GM18505 (cell line): ENCODE data around the gene HTR7.

Experiments
- ATAC-seq: cut with Tn5 transposase; IDR thresholded peaks from one replicate; pipeline ENCODE4 v1.9.1; 2021; ENCODE audit not compliant: unreplicated experiment
- POLR2A ChIP-seq: IDR thresholded peaks from 4 replicates; pipeline ENCODE4 v1.6.1; 2011; ENCODE audit warnings: borderline replicate concordance; ENCODE audit not compliant: insufficient read depth, insufficient read length; ENCODE audit errors: extremely low read depth

The HTR7 gene

GRCh38 chr10:90806677-90807076 lies 51.2 kb downstream of the HTR7 start:
- TF ChIP-seq POLR2A: no peak
- ATAC-seq: no peak

GRCh38 chr10:90805206-90805605 lies 52.6 kb downstream of the HTR7 start:
- ATAC-seq: no peak
- TF ChIP-seq POLR2A: no peak

GRCh38 chr10:90804354-90804753 lies 53.5 kb downstream of the HTR7 start:
- TF ChIP-seq POLR2A: no peak
- no peak for ATAC-seq

GRCh38 chr10:90801608-90802007 lies 56.2 kb downstream of the HTR7 start:
- no peak for ATAC-seq
- TF ChIP-seq POLR2A: no peak

- no peak for ATAC-seq
- no peak for TF ChIP-seq POLR2A
These were observed 57.5 kb downstream of the HTR7 start for GRCh38 chr10:90800232-90800796.

- no peak for ATAC-seq
- TF ChIP-seq POLR2A: no peak
These were observed 58.7 kb downstream of the HTR7 start for GRCh38 chr10:90799172-90799571.

- TF ChIP-seq POLR2A: no peak
- no peak for ATAC-seq
These were observed 59.4 kb downstream of the HTR7 start for GRCh38 chr10:90798482-90798881.

- TF ChIP-seq POLR2A: no peak
These were observed 67.4 kb downstream of the HTR7 start for GRCh38 chr10:90790422-90790821.

GRCh38 chr10:90788968-90789367 lies 68.9 kb downstream of the HTR7 start:
- ATAC-seq: no peak
- TF ChIP-seq POLR2A: no peak

More at GRCh38 chr10:90790422-90790821, 67.4 kb downstream of the HTR7 start:
- no peak for ATAC-seq

- TF ChIP-seq POLR2A: no peak
- no peak for ATAC-seq
These were observed 69.7 kb downstream of the HTR7 start for GRCh38 chr10:90788199-90788491.

GRCh38 chr10:90787393-90788198 lies 70.2 kb downstream of the HTR7 start:
- no peak for TF ChIP-seq POLR2A
- no peak for ATAC-seq

- TF ChIP-seq POLR2A: no peak
- ATAC-seq: no peak
These were observed 72.1 kb downstream of the HTR7 start for GRCh38 chr10:90785782-90786181.

- ATAC-seq: no peak
- TF ChIP-seq POLR2A: no peak
These were observed 73.1 kb downstream of the HTR7 start for GRCh38 chr10:90784771-90785170.

GRCh38 chr10:90780488-90780887 lies 77.4 kb downstream of the HTR7 start:
- no peak for TF ChIP-seq POLR2A
- ATAC-seq: no peak
